Suprapubic skin (tissue), 4 donors: ENCODE data around the gene ZBTB7B. TPM values are rescaled to one million over a fixed set of nuclear protein-coding genes. Genes with fewer than 3 reads are reported as not detected.

ENCODE experiments used
- DNase-seq, 2 donors: peaks; one replicate each; pipeline ENCODE4 v3.0.0-alpha.2; 2019; ENCODE audit warnings: low spot score in 2 of 2
- H3K27ac ChIP-seq: fragments of 200-600 bp; sonication (generic); one replicate; pipeline ENCODE4 v1.5.1; 2019
- H3K27me3 ChIP-seq: fragments of 200-600 bp; sonication (generic); one replicate; pipeline ENCODE4 v1.5.1; 2019
- H3K36me3 ChIP-seq: fragments of 200-600 bp; sonication (generic); one replicate; pipeline ENCODE4 v1.5.1; 2019
- H3K4me1 ChIP-seq: fragments of 200-600 bp; sonication (generic); one replicate; pipeline ENCODE4 v1.5.1; 2019
- H3K4me3 ChIP-seq: fragments of 200-600 bp; sonication (generic); one replicate; pipeline ENCODE4 v1.5.1; 2019; ENCODE audit warnings: mild to moderate bottlenecking
- H3K9me3 ChIP-seq: fragments of 200-600 bp; sonication (generic); one replicate; pipeline ENCODE4 v1.5.1; 2019
- EP300 ChIP-seq: sonication (generic); formaldehyde crosslinking; IDR thresholded peaks from one replicate; pipeline ENCODE4 v1.6.1; 2017; ENCODE audit warnings: antibody characterized with exemption
- POLR2A ChIP-seq, 2 donors: fragments of 450-650 bp; IDR thresholded peaks; one replicate each; pipeline ENCODE4 v1.6.1; 2017; ENCODE audit warnings: antibody characterized with exemption in 2 of 2, mild to moderate bottlenecking in 2 of 2, moderate library complexity in 2 of 2
- POLR2AphosphoS5 ChIP-seq, 3 donors: sonication (generic); formaldehyde crosslinking; IDR thresholded peaks; one replicate each; pipeline ENCODE4 v1.6.1; 2017; ENCODE audit warnings: antibody characterized with exemption in 3 of 3
- WGBS: methylation state at CpG from one replicate; pipeline ENCODE4 v1.1.5; 2018; 5-methylcytosine and 5-hydroxymethylcytosine counted together
- total RNA-seq, 4 donors: library from RNA; depleted of rRNA; stranded (reverse); fragments of >200 nt; gene quantifications; one replicate each; pipeline ENCODE4 v1.1.0, GENCODE V29; 2016
- TF ChIP-seq, protein P1 (sequence below), 2 donors: fragments of 200-600 bp in 1 of 2; fragments of 450-650 bp in 1 of 2; sonication (generic) in 1 of 2; IDR thresholded peaks; one replicate each; pipeline ENCODE4 v1.5.1; 2016 to 2019; ENCODE audit warnings: antibody characterized with exemption in 2 of 2, mild to moderate bottlenecking in 1 of 2, moderate library complexity in 1 of 2

Gene ZBTB7B
- total RNA-seq, 4 donors from 2014 or later, result 238 to 243 (median 239) TPM

DNA sequence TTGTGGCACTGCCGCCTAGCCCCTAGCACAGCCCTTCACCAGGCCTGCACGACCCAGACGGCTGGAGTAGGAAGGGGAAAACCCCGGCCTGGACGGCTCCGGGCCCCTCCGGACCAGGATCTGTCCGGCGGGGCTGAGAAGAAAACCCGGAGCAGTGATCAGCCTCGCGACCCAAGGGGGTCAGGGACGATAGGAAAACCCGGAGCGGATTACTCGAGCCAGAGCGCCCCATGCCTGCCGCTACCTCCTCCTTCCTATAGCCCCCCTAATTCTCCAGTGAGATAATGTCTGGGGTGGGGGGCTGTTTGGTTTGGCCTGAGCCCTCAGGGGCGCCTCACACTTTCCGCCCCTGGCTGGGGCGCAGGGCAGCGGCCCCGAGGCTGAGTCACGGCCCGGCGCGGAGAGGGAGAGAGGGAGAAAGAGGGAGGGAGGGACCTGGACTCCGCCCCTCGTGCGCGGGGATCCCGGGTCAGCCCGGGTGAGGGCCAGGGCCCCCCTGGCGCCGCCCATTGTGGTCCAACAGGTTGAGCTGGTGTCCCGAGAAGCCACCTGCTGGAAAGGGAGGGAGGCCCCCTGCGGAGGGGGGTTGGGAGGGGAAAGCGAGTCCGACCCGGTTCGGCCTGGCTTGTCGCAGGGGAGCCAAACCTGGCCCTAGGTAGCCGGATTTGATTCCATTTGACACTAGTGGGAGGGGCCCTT lies 1.7 kb upstream of the ZBTB7B start:
- H3K36me3 ChIP-seq, result no peaks in the 10 kb centered on the region
- DNase-seq, result peak; percentile 96
- WGBS, result 0% methylated on average over 5 of the region's 43 CpGs
- H3K9me3 ChIP-seq, result no peaks in the 10 kb centered on the region
- peak overlapping the region; percentile 97 for H3K4me3 ChIP-seq
- TF ChIP-seq POLR2AphosphoS5 (IDR thresholded peaks at IDR 0.05) (peak in 2 of 3 donors; percentile 63 to 78), EP300 (no peak), POLR2A (IDR thresholded peaks at IDR 0.05) (peak in 1 of 2 donors; percentile 71)
- H3K27ac ChIP-seq, result peak overlapping the region; percentile 96
- peaks cover 50% of the 10 kb centered on the region for H3K4me1 ChIP-seq
- H3K27me3 ChIP-seq, result no peaks in the 10 kb centered on the region

- TF ChIP-seq EP300 (no peak), POLR2A (IDR thresholded peaks at IDR 0.05) (no peak), POLR2AphosphoS5 (IDR thresholded peaks at IDR 0.05) (no peak)
- TF ChIP-seq, protein P1, sequence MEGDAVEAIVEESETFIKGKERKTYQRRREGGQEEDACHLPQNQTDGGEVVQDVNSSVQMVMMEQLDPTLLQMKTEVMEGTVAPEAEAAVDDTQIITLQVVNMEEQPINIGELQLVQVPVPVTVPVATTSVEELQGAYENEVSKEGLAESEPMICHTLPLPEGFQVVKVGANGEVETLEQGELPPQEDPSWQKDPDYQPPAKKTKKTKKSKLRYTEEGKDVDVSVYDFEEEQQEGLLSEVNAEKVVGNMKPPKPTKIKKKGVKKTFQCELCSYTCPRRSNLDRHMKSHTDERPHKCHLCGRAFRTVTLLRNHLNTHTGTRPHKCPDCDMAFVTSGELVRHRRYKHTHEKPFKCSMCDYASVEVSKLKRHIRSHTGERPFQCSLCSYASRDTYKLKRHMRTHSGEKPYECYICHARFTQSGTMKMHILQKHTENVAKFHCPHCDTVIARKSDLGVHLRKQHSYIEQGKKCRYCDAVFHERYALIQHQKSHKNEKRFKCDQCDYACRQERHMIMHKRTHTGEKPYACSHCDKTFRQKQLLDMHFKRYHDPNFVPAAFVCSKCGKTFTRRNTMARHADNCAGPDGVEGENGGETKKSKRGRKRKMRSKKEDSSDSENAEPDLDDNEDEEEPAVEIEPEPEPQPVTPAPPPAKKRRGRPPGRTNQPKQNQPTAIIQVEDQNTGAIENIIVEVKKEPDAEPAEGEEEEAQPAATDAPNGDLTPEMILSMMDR (IDR thresholded peaks at IDR 0.05), result no peak
- H3K36me3 ChIP-seq, result no peaks in the 10 kb centered on the region
- H3K9me3 ChIP-seq, result no peaks in the 10 kb centered on the region
- H3K27ac ChIP-seq, result peak overlapping the region; percentile 96
- H3K27me3 ChIP-seq, result no peaks in the 10 kb centered on the region
- H3K4me1 ChIP-seq, result peaks cover 54% of the 10 kb centered on the region
- WGBS, result 1% methylated on average over 10 of the region's 11 CpGs
- H3K4me3 ChIP-seq, result peak overlapping the region; percentile 97
- DNase-seq, result no peak
These were observed 1.3 kb upstream of the ZBTB7B start for GRCh38 chr1:155001425-155001674.

GRCh38 chr1:155001675-155002463 lies 733 bp upstream of the ZBTB7B start:
- DNase-seq, result peak; percentile 100
- peaks cover 59% of the 10 kb centered on the region for H3K4me1 ChIP-seq
- 2% methylated on average over 33 of the region's 38 CpGs for WGBS
- no peaks in the 10 kb centered on the region for H3K36me3 ChIP-seq
- H3K4me3 ChIP-seq, result peak overlapping the region; percentile 97
- no peaks in the 10 kb centered on the region for H3K27me3 ChIP-seq
- peak overlapping the region; percentile 96 for H3K27ac ChIP-seq
- no peaks in the 10 kb centered on the region for H3K9me3 ChIP-seq
- TF ChIP-seq POLR2A (IDR thresholded peaks at IDR 0.05), result no peak
- TF ChIP-seq EP300, result no peak
- TF ChIP-seq POLR2AphosphoS5 (IDR thresholded peaks at IDR 0.05), result peak in 1 of 3 donors; percentile 21
- TF ChIP-seq, protein P1 (IDR thresholded peaks at IDR 0.05), result peak; percentile 7 to 29

DNA sequence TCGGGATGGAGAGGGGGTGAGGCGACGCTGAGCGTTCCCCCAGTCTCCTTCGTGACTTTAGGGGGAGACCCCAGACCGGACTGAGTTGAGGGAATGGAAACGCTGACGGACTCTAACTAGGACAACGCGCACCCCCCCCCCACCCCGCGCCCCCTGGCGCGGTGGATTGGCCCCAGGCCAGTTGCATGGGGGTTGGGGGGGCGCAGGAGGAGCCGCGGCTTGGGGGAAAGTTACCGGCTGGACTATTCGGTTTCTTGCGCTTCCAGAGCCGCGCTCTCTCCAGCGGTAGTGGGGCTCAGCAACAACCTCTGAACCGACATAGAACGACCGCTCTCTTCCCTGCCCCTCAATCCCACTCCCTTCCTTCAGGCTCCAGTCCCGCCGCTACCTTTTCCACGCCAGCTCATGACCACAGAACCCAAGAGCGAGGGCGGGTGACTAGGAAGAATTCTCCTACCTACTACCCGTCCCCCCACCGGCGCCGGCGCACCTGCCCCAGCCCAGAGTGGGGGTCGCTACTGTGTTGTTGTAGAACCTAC lies 694 bp downstream of the ZBTB7B start:
- WGBS, result 0% methylated on average over 21 of the region's 37 CpGs
- TF ChIP-seq POLR2AphosphoS5 (IDR thresholded peaks at IDR 0.05) (no peak), EP300 (no peak)
- Histone ChIP-seq H3K4me1 (peaks cover 71% of the 10 kb centered on the region), H3K4me3 (peak overlapping the region; percentile 97), H3K27me3 (no peaks in the 10 kb centered on the region), H3K9me3 (no peaks in the 10 kb centered on the region), H3K36me3 (no peaks in the 10 kb centered on the region), H3K27ac (peak overlapping the region; percentile 96)
- DNase-seq, result no peak

- Histone ChIP-seq H3K27me3 (no peaks in the 10 kb centered on the region), H3K4me1 (peaks cover 71% of the 10 kb centered on the region), H3K9me3 (no peaks in the 10 kb centered on the region), H3K4me3 (peak overlapping the region; percentile 97), H3K27ac (peak overlapping the region; percentile 96), H3K36me3 (no peaks in the 10 kb centered on the region)
- no peak for DNase-seq
- WGBS, result 1% methylated on average over 10 of the region's 34 CpGs
- no peak for TF ChIP-seq POLR2AphosphoS5 (IDR thresholded peaks at IDR 0.05)
- no peak for TF ChIP-seq POLR2A (IDR thresholded peaks at IDR 0.05)
- TF ChIP-seq, protein P1 (IDR thresholded peaks at IDR 0.05), result no peak
- TF ChIP-seq EP300, result no peak
These were observed 1.3 kb downstream of the ZBTB7B start for GRCh38 chr1:155003766-155004351.
